H1 (cell line): ENCODE data around the gene MIER3. TPM values are rescaled to one million over a fixed set of nuclear protein-coding genes. Genes with fewer than 3 reads are reported as not detected.

Experiments used
- CTCF ChIA-PET: fragments of 300-600 bp; sonication (Branson Sonifier 250); formaldehyde crosslinking; loops from one replicate; lab custom pipeline; 2021; ENCODE audit not compliant: partially characterized antibody; lab: Charles Lee
- POLR2A ChIA-PET: fragments of 300-600 bp; sonication (Branson Sonifier 250); formaldehyde crosslinking; loops from one replicate; lab custom pipeline; 2021; ENCODE audit warnings: inconsistent platforms; ENCODE audit not compliant: partially characterized antibody; lab: Charles Lee
- DNase-seq, 2 experiments: peaks; one replicate each; pipeline versions ENCODE4 v3.0.0 to v3.0.0-alpha.2; 2010 to 2022; ENCODE audit warnings: low spot score in 2 of 2, low read depth in 1 of 2, mixed read lengths in 1 of 2
- FAIRE-seq: peaks from 2 replicates; lab custom pipeline; 2011; peaks lifted over from hg19 to GRCh38; lab: Jason Lieb, UNC
- H2AFZ ChIP-seq: 2 replicates; pipeline ENCODE4 v1.8.1; 2012; ENCODE audit warnings: low read length, inconsistent platforms
- H2AK5ac ChIP-seq: 2 replicates; pipeline ENCODE4 v1.6.1; 2013; ENCODE audit warnings: low read depth, low read length
- H2BK120ac ChIP-seq: replicated peaks from 2 replicates; pipeline ENCODE3; 2013; ENCODE audit warnings: low read depth, low read length, inconsistent platforms
- H2BK12ac ChIP-seq: 2 replicates; pipeline ENCODE4 v1.6.1; 2013; ENCODE audit warnings: low read depth, low read length
- H2BK15ac ChIP-seq: 2 replicates; pipeline ENCODE4 v1.6.1; 2013; ENCODE audit warnings: low read length
- H2BK20ac ChIP-seq: 2 replicates; pipeline ENCODE4 v1.6.1; 2013; ENCODE audit warnings: low read length
- H2BK5ac ChIP-seq: 2 replicates; pipeline ENCODE4 v1.6.1; 2013; ENCODE audit warnings: low read depth, low read length
- H3K14ac ChIP-seq: 2 replicates; pipeline ENCODE4 v1.6.1; 2013; ENCODE audit warnings: inconsistent platforms; ENCODE audit not compliant: insufficient read length
- H3K18ac ChIP-seq: 2 replicates; pipeline ENCODE4 v1.6.1; 2013; ENCODE audit warnings: low read length; ENCODE audit errors: extremely low read depth
- H3K23ac ChIP-seq: 2 replicates; pipeline ENCODE4 v1.6.1; 2013; ENCODE audit warnings: inconsistent platforms; ENCODE audit not compliant: insufficient read length
- H3K23me2 ChIP-seq: 2 replicates; pipeline ENCODE4 v1.6.1; 2013; ENCODE audit warnings: low read depth, low read length
- H3K27ac ChIP-seq: 2 replicates; pipeline ENCODE4 v1.6.1; 2011; ENCODE audit warnings: low read depth, low read length, inconsistent platforms
- H3K27me3 ChIP-seq, 4 experiments: replicated peaks in 1 of 4; 1 replicate in 1 of 4; 2 replicates in 3 of 4; pipeline versions ENCODE4 v1.6.1 to v1.8.1; 2011 to 2013; ENCODE audit warnings: low read length in 3 of 4, mild to moderate bottlenecking in 3 of 4, inconsistent platforms in 2 of 4, mixed read lengths in 2 of 4, moderate library complexity in 1 of 4; ENCODE audit not compliant: control insufficient read depth in 3 of 4, insufficient read depth in 3 of 4; ENCODE audit errors: extremely low read depth in 1 of 4
- H3K36me3 ChIP-seq, 4 experiments: 2 replicates each; pipeline versions ENCODE4 v1.6.1 to v1.8.1; 2011 to 2013; ENCODE audit warnings: mild to moderate bottlenecking in 4 of 4, low read length in 3 of 4, moderate library complexity in 2 of 4, control low read depth in 1 of 4, inconsistent platforms in 1 of 4; ENCODE audit not compliant: insufficient read depth in 4 of 4, control insufficient read depth in 2 of 4
- H3K4ac ChIP-seq: replicated peaks from 2 replicates; pipeline ENCODE3; 2013; ENCODE audit warnings: low read length, low read depth, mixed read lengths, inconsistent platforms; ENCODE audit not compliant: insufficient read length
- H3K4me1 ChIP-seq, 4 experiments: replicated peaks in 1 of 4; 1 replicate in 1 of 4; 2 replicates in 3 of 4; pipeline versions ENCODE4 v1.6.1 to v1.8.1; 2011 to 2013; ENCODE audit warnings: low read length in 3 of 4, inconsistent platforms in 2 of 4, mixed read lengths in 1 of 4; ENCODE audit not compliant: insufficient read depth in 4 of 4, control insufficient read depth in 3 of 4
- H3K4me2 ChIP-seq, 2 experiments: 2 replicates each; pipeline versions ENCODE4 v1.6.1 to v1.8.1; 2011 to 2013; ENCODE audit warnings: low read depth in 2 of 2, low read length in 2 of 2, control low read depth in 1 of 2, inconsistent platforms in 1 of 2, mild to moderate bottlenecking in 1 of 2; ENCODE audit not compliant: insufficient read depth in 1 of 2
- H3K4me3 ChIP-seq, 4 experiments: fragments of 200-600, 300-600 bp in 1 of 4; sonication (generic), shearing (Covaris generic), sonication (Bioruptor Twin) in 1 of 4; 2 replicates each; pipeline versions ENCODE4 v1.5.1 to v1.8.1; 2011 to 2016; ENCODE audit warnings: low read length in 4 of 4, low read depth in 3 of 4, control low read depth in 2 of 4, inconsistent platforms in 2 of 4, mild to moderate bottlenecking in 2 of 4, mixed read lengths in 1 of 4, moderate library complexity in 1 of 4; ENCODE audit not compliant: insufficient read depth in 2 of 4; ENCODE audit errors: extremely low read depth in 1 of 4
- H3K56ac ChIP-seq: replicated peaks from 2 replicates; pipeline ENCODE3; 2013; ENCODE audit warnings: low read depth, mild to moderate bottlenecking, mixed read lengths, low read length, inconsistent platforms; ENCODE audit not compliant: insufficient read length
- H3K79me1 ChIP-seq: 2 replicates; pipeline ENCODE4 v1.6.1; 2013; ENCODE audit warnings: low read depth, low read length, control low read depth
- H3K79me2 ChIP-seq, 2 experiments: 2 replicates each; pipeline versions ENCODE4 v1.6.1 to v1.8.1; 2012 to 2013; ENCODE audit warnings: low read length in 2 of 2, mild to moderate bottlenecking in 2 of 2, inconsistent platforms in 1 of 2; ENCODE audit not compliant: insufficient read depth in 2 of 2, control insufficient read depth in 1 of 2
- H3K9ac ChIP-seq, 4 experiments: replicated peaks in 1 of 4; 1 replicate in 1 of 4; 2 replicates in 3 of 4; pipeline versions ENCODE4 v1.6.1 to v1.8.1; 2011 to 2013; ENCODE audit warnings: low read depth in 3 of 4, low read length in 3 of 4, control low read depth in 2 of 4, mild to moderate bottlenecking in 2 of 4, moderate library complexity in 2 of 4, inconsistent platforms in 1 of 4; ENCODE audit errors: extremely low read depth in 1 of 4
- H3K9me3 ChIP-seq, 2 experiments: 2 replicates each; pipeline versions ENCODE4 v1.6.1 to v1.8.1; 2012 to 2013; ENCODE audit warnings: mild to moderate bottlenecking in 2 of 2, moderate library complexity in 2 of 2, control low read depth in 1 of 2, inconsistent platforms in 1 of 2, low read depth in 1 of 2, low read length in 1 of 2, mixed read lengths in 1 of 2; ENCODE audit not compliant: insufficient read depth in 2 of 2
- H4K20me1 ChIP-seq, 2 experiments: replicated peaks in 1 of 2; 2 replicates each; pipeline versions ENCODE3 to v1.8.1; 2011 to 2013; ENCODE audit warnings: inconsistent platforms in 2 of 2, low read length in 2 of 2, mild to moderate bottlenecking in 1 of 2; ENCODE audit not compliant: insufficient read depth in 2 of 2, control insufficient read depth in 1 of 2
- H4K5ac ChIP-seq: 2 replicates; pipeline ENCODE4 v1.6.1; 2013; ENCODE audit warnings: low read length, low read depth, mixed read lengths, inconsistent platforms; ENCODE audit not compliant: insufficient read length
- H4K8ac ChIP-seq: 2 replicates; pipeline ENCODE4 v1.8.0; 2013; ENCODE audit warnings: mild to moderate bottlenecking, moderate library complexity, low read length, inconsistent platforms; ENCODE audit not compliant: insufficient read depth; ENCODE audit errors: extremely low read depth
- H4K91ac ChIP-seq: replicated peaks from 2 replicates; pipeline ENCODE3; 2013; ENCODE audit warnings: low read length, mixed read lengths, inconsistent platforms; ENCODE audit not compliant: insufficient read length
- ATF3 ChIP-seq: IDR thresholded peaks from 2 replicates; pipeline ENCODE4 v1.6.1; 2011; ENCODE audit warnings: low read depth, mild to moderate bottlenecking, low read length; ENCODE audit not compliant: insufficient read depth
- BRCA1 ChIP-seq: IDR thresholded peaks from 2 replicates; pipeline ENCODE4 v1.6.1; 2012; ENCODE audit warnings: low read depth, low read length, improper control_type of control experiment
- CHD1 ChIP-seq: IDR thresholded peaks from 2 replicates; pipeline ENCODE4 v1.6.1; 2012; ENCODE audit warnings: low read depth, low read length, improper control_type of control experiment
- CREB1 ChIP-seq: IDR thresholded peaks from 2 replicates; pipeline ENCODE4 v1.6.1; 2012; ENCODE audit warnings: inconsistent platforms
- CTBP2 ChIP-seq: IDR thresholded peaks from 2 replicates; pipeline ENCODE4 v1.7.0; 2011; ENCODE audit warnings: borderline replicate concordance, mild to moderate bottlenecking, moderate library complexity, mixed read lengths, low read length; ENCODE audit not compliant: insufficient read depth, insufficient read length
- KDM1A ChIP-seq: fragments of 200-600, 300-600 bp; sonication (generic); IDR thresholded peaks from 2 replicates; pipeline ENCODE4 v1.7.1; 2016; ENCODE audit warnings: mild to moderate bottlenecking, low read length, borderline replicate concordance
- NRF1 ChIP-seq: IDR thresholded peaks from 2 replicates; pipeline ENCODE4 v1.6.1; 2011; ENCODE audit warnings: mild to moderate bottlenecking, low read depth, low read length, improper control_type of control experiment
- POLR2A ChIP-seq, 2 experiments: IDR thresholded peaks; 1 replicate in 1 of 2; 2 replicates in 1 of 2; pipeline ENCODE4 v1.6.1; 2011; ENCODE audit warnings: low read depth in 2 of 2, low read length in 2 of 2, mild to moderate bottlenecking in 2 of 2; ENCODE audit errors: control extremely low read depth in 1 of 2
- RAD21 ChIP-seq, 2 experiments: IDR thresholded peaks in 1 of 2; conservative IDR thresholded peaks in 1 of 2; 2 replicates each; pipeline ENCODE4 v1.6.1; 2011; ENCODE audit warnings: low read depth in 2 of 2, low read length in 2 of 2, improper control_type of control experiment in 1 of 2, inconsistent platforms in 1 of 2, mild to moderate bottlenecking in 1 of 2, moderate library complexity in 1 of 2
- RNF2 ChIP-seq: fragments of 200-900, 300-1000 bp; sonication (generic); IDR thresholded peaks from 2 replicates; pipeline ENCODE4 v1.7.1; 2016; ENCODE audit warnings: borderline replicate concordance, low read depth, mild to moderate bottlenecking, antibody characterized with exemption, low read length; ENCODE audit not compliant: poor library complexity, severe bottlenecking; ENCODE audit errors: missing control alignments
- SAP30 ChIP-seq: fragments of 300-600 bp; sonication (generic); IDR thresholded peaks from 2 replicates; pipeline ENCODE4 v1.7.1; 2012; ENCODE audit warnings: low read length, moderate library complexity, mild to moderate bottlenecking, inconsistent platforms; ENCODE audit not compliant: insufficient read depth, insufficient replicate concordance
- SIN3A ChIP-seq, 2 experiments: IDR thresholded peaks in 1 of 2; conservative IDR thresholded peaks in 1 of 2; 2 replicates each; pipeline ENCODE4 v1.6.1; 2011 to 2012; ENCODE audit warnings: low read length in 2 of 2, improper control_type of control experiment in 1 of 2, low read depth in 1 of 2, mild to moderate bottlenecking in 1 of 2
- SP1 ChIP-seq: IDR thresholded peaks from 2 replicates; pipeline ENCODE4 v1.6.1; 2011; ENCODE audit warnings: low read depth, low read length
- YY1 ChIP-seq: IDR thresholded peaks from 2 replicates; pipeline ENCODE4 v1.6.1; 2011; ENCODE audit warnings: low read depth, mild to moderate bottlenecking, low read length
- WGBS, 2 experiments: shearing (Covaris generic) in 1 of 2; methylation state at CpG; one replicate each; pipeline versions ENCODE4 v1.1.6 to v1.1.7; 2013 to 2015; ENCODE audit warnings: low lambda C conversion rate in 2 of 2, mixed read lengths in 2 of 2, inconsistent platforms in 1 of 2, low coverage in 1 of 2, missing lambda C conversion rate in 1 of 2; ENCODE audit not compliant: insufficient replicate concordance in 2 of 2, insufficient coverage in 1 of 2, insufficient read length in 1 of 2; ENCODE audit errors: extremely low coverage in 1 of 2, missing lambda C conversion rate in 1 of 2; 5-methylcytosine and 5-hydroxymethylcytosine counted together
- polyA plus RNA-seq, 7 experiments: library from polyadenylated mRNA; depleted of rRNA in 3 of 7; stranded (reverse) in 5 of 7; unstranded in 2 of 7; fragments of >200 nt in 5 of 7; fragments of 200-250 nt in 2 of 7; gene quantifications; 1 replicate in 5 of 7; 2 replicates in 1 of 7; 4 replicates in 1 of 7; pipeline versions ENCODE4 v1.2.1 to v1.2.3, GENCODE V29; 2011 to 2013; ENCODE audit warnings: missing spikeins in 2 of 7, mixed read lengths in 2 of 7
- total RNA-seq: library from RNA; stranded (reverse); fragmentation: NEBNext Ultra II Directional; extraction: Animal tissue kit (Norgen Biotek cat#: 25700); gene quantifications from 2 replicates; pipeline ENCODE4 v1.2.1, GENCODE V29; 2021

MIER3 gene
- total and polyA plus RNA-seq, 2 of the 8 experiments (the other 6 are each of a cell fraction or from before 2014, with no cell fraction given), result 9.6 to 33.3 TPM

DNA sequence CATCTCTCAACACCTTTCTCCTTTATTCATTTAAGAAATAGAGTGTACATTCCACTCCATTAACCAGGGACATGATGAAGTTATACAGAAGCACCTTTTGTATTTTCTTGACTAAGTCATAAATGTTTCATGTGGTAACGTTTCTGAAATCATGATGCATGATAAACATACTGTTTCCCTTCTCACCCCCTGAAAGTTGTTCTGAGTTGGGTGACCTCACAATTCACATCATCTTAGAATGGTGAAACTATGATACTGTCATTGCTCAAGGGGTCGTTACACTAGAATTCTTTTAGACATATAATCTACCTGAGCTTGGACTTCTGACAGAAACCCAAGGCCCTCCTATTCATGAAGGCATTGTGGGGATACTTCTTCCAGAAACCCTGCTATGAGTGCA is 37.8 kb upstream of the MIER3 start:
- Histone ChIP-seq H3K14ac (no peak overlapping the region), H3K23ac (no peak overlapping the region), H3K9me3 (no peaks in the 10 kb centered on the region), H4K5ac (no peak overlapping the region), H3K27me3 (no peaks in the 10 kb centered on the region), H3K4me3 (no peak overlapping the region), H3K56ac (no peak overlapping the region), H3K4me1 (no peaks in the 10 kb centered on the region), H2BK15ac (no peak overlapping the region), H4K8ac (no peak overlapping the region), H3K79me2 (no peaks in the 10 kb centered on the region), H3K79me1 (no peaks in the 10 kb centered on the region), H3K4me2 (no peak overlapping the region), H3K23me2 (no peaks in the 10 kb centered on the region), H2AFZ (no peak overlapping the region), H4K20me1 (no peaks in the 10 kb centered on the region), H4K91ac (no peak overlapping the region), H2BK20ac (no peak overlapping the region), H2AK5ac (no peak overlapping the region), H2BK12ac (no peak overlapping the region), H3K18ac (no peak overlapping the region), H2BK5ac (no peak overlapping the region), H3K36me3 (no peaks in the 10 kb centered on the region; a peak in 1 of 8 replicates), H2BK120ac (no peak overlapping the region), H3K4ac (no peak overlapping the region), H3K27ac (no peak overlapping the region), H3K9ac (no peak overlapping the region)
- CTCF ChIA-PET, result no interaction called here
- DNase-seq (no peak), FAIRE-seq (no peak)
- POLR2A ChIA-PET, result no interaction called here
- WGBS, 2 experiments, result 88% methylated on average over 2 of the region's 2 CpGs; no CpG with 5 or more reads in 1 of the 2 experiments
- TF ChIP-seq CREB1, result no peak
- no peak for TF ChIP-seq YY1
- TF ChIP-seq ATF3, result no peak
- no peak for TF ChIP-seq SAP30
- TF ChIP-seq CTBP2, result no peak
- TF ChIP-seq CHD1, result no peak
- no peak for TF ChIP-seq SP1
- TF ChIP-seq SIN3A (conservative IDR thresholded peaks at IDR 0.05 in 1 of 2, IDR thresholded peaks at IDR 0.05 in 1 of 2; ENCODE audit: low read depth in 1 of 2, low read length in 2 of 2), result no peak
- no peak for TF ChIP-seq POLR2A (IDR thresholded peaks at IDR 0.05; ENCODE audit: control extremely low read depth in 1 of 2, low read depth in 2 of 2, low read length in 2 of 2)
- no peak for TF ChIP-seq RAD21 (IDR thresholded peaks at IDR 0.05 in 1 of 2, conservative IDR thresholded peaks at IDR 0.05 in 1 of 2; ENCODE audit: low read depth in 2 of 2, low read length in 2 of 2)
- TF ChIP-seq NRF1, result no peak
- TF ChIP-seq BRCA1, result no peak
- no peak for TF ChIP-seq RNF2
- TF ChIP-seq KDM1A, result no peak
